ENCODE data around the gene KIF26B.

DNA sequence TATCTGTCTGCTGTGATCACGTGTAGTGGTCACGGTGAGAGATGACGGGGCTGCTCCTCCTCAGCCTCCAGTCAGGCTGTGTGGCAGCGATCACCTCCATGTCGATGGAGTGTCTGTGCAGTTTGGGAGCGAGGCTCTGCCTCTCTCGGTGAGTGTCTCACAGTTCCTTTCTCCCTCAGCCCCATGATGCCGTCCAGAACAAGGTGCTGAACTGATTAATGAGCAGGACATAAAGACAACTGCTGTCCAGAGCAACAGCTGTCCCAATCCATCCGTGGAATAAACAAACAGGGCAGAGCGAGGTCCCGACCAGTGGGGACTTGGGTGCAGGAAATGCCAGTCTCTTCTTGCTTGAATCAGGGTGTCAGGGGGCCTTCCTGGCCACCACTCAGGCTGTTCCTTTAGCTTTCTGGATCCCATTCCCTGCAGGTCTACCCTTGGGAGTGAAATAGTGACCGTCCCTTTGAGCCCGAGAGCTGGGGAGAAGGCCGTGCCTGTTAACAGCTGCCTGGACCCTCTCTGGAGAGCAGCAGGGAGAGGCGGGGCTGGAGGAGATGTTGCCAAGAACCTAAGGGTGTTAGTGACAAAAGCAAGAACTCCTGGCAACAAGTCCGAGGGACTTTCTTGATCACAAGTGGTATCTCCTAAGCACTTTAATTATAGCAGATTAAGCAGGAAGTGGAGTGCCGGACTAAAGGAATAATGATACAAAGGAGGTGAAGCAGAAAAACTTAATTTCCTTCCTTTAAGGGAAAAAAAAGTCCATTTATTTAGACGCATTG, 443.9 kb downstream of the KIF26B start:
- TF ChIP-seq, protein P1, sequence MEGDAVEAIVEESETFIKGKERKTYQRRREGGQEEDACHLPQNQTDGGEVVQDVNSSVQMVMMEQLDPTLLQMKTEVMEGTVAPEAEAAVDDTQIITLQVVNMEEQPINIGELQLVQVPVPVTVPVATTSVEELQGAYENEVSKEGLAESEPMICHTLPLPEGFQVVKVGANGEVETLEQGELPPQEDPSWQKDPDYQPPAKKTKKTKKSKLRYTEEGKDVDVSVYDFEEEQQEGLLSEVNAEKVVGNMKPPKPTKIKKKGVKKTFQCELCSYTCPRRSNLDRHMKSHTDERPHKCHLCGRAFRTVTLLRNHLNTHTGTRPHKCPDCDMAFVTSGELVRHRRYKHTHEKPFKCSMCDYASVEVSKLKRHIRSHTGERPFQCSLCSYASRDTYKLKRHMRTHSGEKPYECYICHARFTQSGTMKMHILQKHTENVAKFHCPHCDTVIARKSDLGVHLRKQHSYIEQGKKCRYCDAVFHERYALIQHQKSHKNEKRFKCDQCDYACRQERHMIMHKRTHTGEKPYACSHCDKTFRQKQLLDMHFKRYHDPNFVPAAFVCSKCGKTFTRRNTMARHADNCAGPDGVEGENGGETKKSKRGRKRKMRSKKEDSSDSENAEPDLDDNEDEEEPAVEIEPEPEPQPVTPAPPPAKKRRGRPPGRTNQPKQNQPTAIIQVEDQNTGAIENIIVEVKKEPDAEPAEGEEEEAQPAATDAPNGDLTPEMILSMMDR (conservative IDR thresholded peaks at IDR 0.05; ENCODE audit: low read length): no peak
- TF ChIP-seq EZH2phosphoT487 (IDR thresholded peaks at IDR 0.05; ENCODE audit: borderline replicate concordance, low read depth, low read length): no peak

Measured in OCI-LY7 (cell line).